Sigmoid colon (tissue), 4 donors: ENCODE data around the gene CEACAM18.

Experiments
- CTCF ChIP-seq, 4 experiments: fragments of 450-650 bp in 3 of 4; fragments of 200-600 bp in 1 of 4; IDR thresholded peaks; one replicate each; pipeline ENCODE4 v1.5.1; 2016 to 2019; ENCODE audit warnings: antibody characterized with exemption in 4 of 4, mild to moderate bottlenecking in 3 of 4, moderate library complexity in 2 of 4
- EP300 ChIP-seq, 4 donors: sonication (generic); formaldehyde crosslinking; IDR thresholded peaks; one replicate each; pipeline ENCODE4 v1.6.1; 2017; ENCODE audit warnings: antibody characterized with exemption in 4 of 4
- POLR2A ChIP-seq, 2 donors: fragments of 450-650 bp; IDR thresholded peaks; one replicate each; pipeline ENCODE4 v1.6.1; 2016; ENCODE audit warnings: antibody characterized with exemption in 2 of 2, mild to moderate bottlenecking in 2 of 2, moderate library complexity in 2 of 2
- POLR2AphosphoS5 ChIP-seq, 4 donors: sonication (generic); formaldehyde crosslinking; IDR thresholded peaks; one replicate each; pipeline ENCODE4 v1.6.1; 2017; ENCODE audit warnings: antibody characterized with exemption in 4 of 4

- TF ChIP-seq POLR2AphosphoS5 (IDR thresholded peaks at IDR 0.05) (no peak), CTCF (IDR thresholded peaks at IDR 0.05) (no peak), POLR2A (IDR thresholded peaks at IDR 0.05) (no peak), EP300 (IDR thresholded peaks at IDR 0.05) (no peak)
These were observed 10.8 kb downstream of the CEACAM18 start for GRCh38 chr19:51489113-51489512.
